ENCODE data around the gene PRKAG1.
A peak's percentile ranks its signal among the peaks of the same experiment; 100 is the strongest.

- TF ChIP-seq CTCF (IDR thresholded peaks at IDR 0.05) (peak; percentile 7; the same call in 1 of the 2 replicates), ZFX (IDR thresholded peaks at IDR 0.05; ENCODE audit: borderline replicate concordance) (no peak)
Measured at GRCh38 chr12:48999371-49000131, 19.0 kb downstream of the PRKAG1 start, which contains the start of gene DDN.
